HEK293 (cell line): ENCODE data around the gene CCDC117.

ENCODE experiments used
- AEBP2 ChIP-seq: fragments of 450-650 bp; formaldehyde crosslinking; IDR thresholded peaks from 2 replicates; pipeline ENCODE4 v1.5.1; 2016; ENCODE audit warnings: missing biosample characterization, missing genetic modification characterization, borderline replicate concordance
- ELK4 ChIP-seq: IDR thresholded peaks from 2 replicates; pipeline ENCODE4 v1.6.1; 2011; ENCODE audit warnings: mild to moderate bottlenecking, low read depth, low read length, borderline replicate concordance
- GLI2 ChIP-seq: fragments of 450-650 bp; formaldehyde crosslinking; IDR thresholded peaks from 2 replicates; pipeline ENCODE4; 2017; ENCODE audit warnings: missing biosample characterization, missing genetic modification characterization, low read depth, borderline replicate concordance
- HOXA7 ChIP-seq: sonication (generic); formaldehyde crosslinking; IDR thresholded peaks from 2 replicates; pipeline ENCODE4 v1.8.1; 2022; ENCODE audit warnings: missing genetic modification reagents, borderline replicate concordance
- KLF8 ChIP-seq: fragments of 450-650 bp; formaldehyde crosslinking; IDR thresholded peaks from 2 replicates; pipeline ENCODE4 v1.5.1; 2016; ENCODE audit warnings: missing biosample characterization, missing genetic modification characterization
- PBX3 ChIP-seq: sonication (generic); formaldehyde crosslinking; IDR thresholded peaks from 2 replicates; pipeline ENCODE4 v1.8.1; 2022; ENCODE audit warnings: mild to moderate bottlenecking, moderate library complexity, missing genetic modification reagents
- PRDM2 ChIP-seq: fragments of 450-650 bp; formaldehyde crosslinking; IDR thresholded peaks from 2 replicates; pipeline ENCODE4 v1.5.1; 2016; ENCODE audit warnings: missing biosample characterization, missing genetic modification characterization, borderline replicate concordance
- SP2 ChIP-seq: fragments of 450-650 bp; formaldehyde crosslinking; IDR thresholded peaks from 2 replicates; pipeline ENCODE4 v1.5.1; 2016; ENCODE audit warnings: missing biosample characterization, missing genetic modification characterization
- YY2 ChIP-seq: fragments of 450-650 bp; formaldehyde crosslinking; IDR thresholded peaks from 2 replicates; pipeline ENCODE4 v1.5.1; 2016; ENCODE audit warnings: missing biosample characterization, missing genetic modification characterization
- ZFHX2 ChIP-seq: fragments of 450-650 bp; formaldehyde crosslinking; conservative IDR thresholded peaks from 2 replicates; pipeline ENCODE4 v1.5.1; 2016; ENCODE audit warnings: missing biosample characterization, missing genetic modification characterization
- ZNF23 ChIP-seq: fragments of 450-650 bp; formaldehyde crosslinking; IDR thresholded peaks from 2 replicates; pipeline ENCODE4 v1.5.1; 2016; ENCODE audit warnings: missing biosample characterization, missing genetic modification characterization, borderline replicate concordance
- ZNF274 ChIP-seq, 2 experiments: fragments of 200-500 bp in 1 of 2; fragments of 450-650 bp in 1 of 2; sonication (Bioruptor generic) in 1 of 2; formaldehyde crosslinking in 1 of 2; IDR thresholded peaks; 2 replicates each; pipeline versions ENCODE4 v1.5.1 to v1.6.1; 2014 to 2016; ENCODE audit warnings: borderline replicate concordance in 1 of 2, inconsistent platforms in 1 of 2, low read length in 1 of 2, missing biosample characterization in 1 of 2, missing genetic modification characterization in 1 of 2
- ZNF398 ChIP-seq: fragments of 450-650 bp; formaldehyde crosslinking; IDR thresholded peaks from 2 replicates; pipeline ENCODE4 v1.5.1; 2017; ENCODE audit warnings: missing biosample characterization, missing genetic modification characterization
- ZNF423 ChIP-seq: fragments of 450-650 bp; formaldehyde crosslinking; IDR thresholded peaks from 2 replicates; pipeline ENCODE4 v1.5.1; 2016; ENCODE audit warnings: missing biosample characterization, missing genetic modification characterization
- ZNF449 ChIP-seq: fragments of 450-650 bp; formaldehyde crosslinking; IDR thresholded peaks from 2 replicates; pipeline ENCODE4 v1.5.1; 2017; ENCODE audit warnings: missing biosample characterization, mild to moderate bottlenecking, missing genetic modification characterization, moderate library complexity
- ZNF510 ChIP-seq: fragments of 450-650 bp; formaldehyde crosslinking; IDR thresholded peaks from 2 replicates; pipeline ENCODE4 v1.5.1; 2018; ENCODE audit warnings: mild to moderate bottlenecking, missing genetic modification characterization, missing biosample characterization; ENCODE audit not compliant: insufficient replicate concordance
- ZNF560 ChIP-seq: fragments of 450-650 bp; formaldehyde crosslinking; IDR thresholded peaks from 2 replicates; pipeline ENCODE4 v1.5.1; 2017; ENCODE audit warnings: missing biosample characterization, missing genetic modification characterization, borderline replicate concordance
- ZNF571 ChIP-seq: fragments of 450-650 bp; formaldehyde crosslinking; IDR thresholded peaks from 2 replicates; pipeline ENCODE4 v1.5.0; 2017; ENCODE audit warnings: missing biosample characterization, missing genetic modification characterization
- ZNF596 ChIP-seq: fragments of 450-650 bp; IDR thresholded peaks from 2 replicates; pipeline ENCODE4 v1.5.0; 2018; ENCODE audit warnings: missing biosample characterization, mild to moderate bottlenecking, missing genetic modification characterization, moderate library complexity
- ZNF664 ChIP-seq: fragments of 450-650 bp; formaldehyde crosslinking; IDR thresholded peaks from 2 replicates; pipeline ENCODE4 v1.5.1; 2016; ENCODE audit warnings: missing biosample characterization, missing genetic modification characterization
- ZNF707 ChIP-seq: fragments of 450-650 bp; formaldehyde crosslinking; IDR thresholded peaks from 2 replicates; pipeline ENCODE4 v1.5.1; 2016; ENCODE audit warnings: missing biosample characterization, missing genetic modification characterization
- ZNF785 ChIP-seq: fragments of 450-650 bp; formaldehyde crosslinking; IDR thresholded peaks from 2 replicates; pipeline ENCODE4 v1.5.1; 2016; ENCODE audit warnings: missing biosample characterization, missing genetic modification characterization
- TF ChIP-seq, protein P1 (sequence below): fragments of 450-650 bp; IDR thresholded peaks from 2 replicates; pipeline ENCODE4 v1.5.1; 2018; ENCODE audit warnings: missing biosample characterization, mild to moderate bottlenecking, missing genetic modification characterization

The CCDC117 gene

DNA sequence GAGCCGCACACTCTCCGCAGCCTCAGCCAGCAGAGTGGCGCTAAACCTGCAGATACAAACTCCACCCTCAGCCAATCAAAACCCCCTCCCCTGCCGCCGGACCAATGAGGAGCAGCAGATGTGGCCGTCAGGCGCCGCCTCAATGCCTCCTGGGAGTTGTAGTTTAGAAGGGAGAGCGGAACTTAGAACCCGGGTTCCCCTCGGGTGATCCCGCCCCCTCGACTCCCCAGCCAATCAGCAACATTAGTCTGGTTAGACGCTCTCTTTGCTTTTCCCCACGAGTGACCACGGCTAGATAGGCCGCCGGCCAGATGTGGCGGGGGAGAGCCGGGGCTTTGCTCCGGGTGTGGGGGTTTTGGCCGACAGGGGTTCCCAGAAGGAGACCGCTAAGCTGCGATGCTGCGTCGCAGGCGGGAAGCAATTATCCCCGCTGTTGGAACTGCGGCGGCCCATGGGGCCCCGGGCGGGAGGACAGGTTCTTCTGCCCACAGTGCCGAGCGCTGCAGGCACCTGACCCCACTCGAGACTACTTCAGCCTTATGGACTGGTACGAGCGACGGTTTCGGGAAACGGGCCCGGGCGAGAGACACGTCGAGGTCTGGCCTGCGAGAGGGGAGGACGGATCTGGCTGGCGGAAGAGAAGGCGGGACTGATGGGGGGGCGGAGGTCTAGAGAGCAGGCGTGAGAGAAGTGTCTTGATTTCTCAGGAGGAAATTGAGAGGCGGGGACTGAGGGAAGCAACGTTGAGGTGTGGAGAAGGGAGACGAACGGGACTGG is 30.5 kb upstream of the CCDC117 start, which contains the start of the genes CHEK2 and HSCB (continued):
- no peak for TF ChIP-seq ELK4
- no peak for TF ChIP-seq YY2
- TF ChIP-seq ZNF398 (tag by site-specific recombination), result peak; percentile 83
- TF ChIP-seq ZNF785 (tag by site-specific recombination), result peak; percentile 65; the same call in 1 of the 2 replicates
- TF ChIP-seq SP2 (tag by site-specific recombination), result peak; percentile 93
- 0 out of 2 replicates have a peak, but pooled peaks have one; percentile 15 for TF ChIP-seq ZNF596 (tag by site-specific recombination)
- TF ChIP-seq ZNF274 (IDR thresholded peaks at IDR 0.05; ENCODE audit: low read length), result no peak
- TF ChIP-seq ZNF274 (tag by site-specific recombination; IDR thresholded peaks at IDR 0.05; ENCODE audit: borderline replicate concordance), result no peak
- no peak for TF ChIP-seq ZNF560 (tag by site-specific recombination)
- TF ChIP-seq ZNF423 (tag by site-specific recombination), result no peak
- no peak for TF ChIP-seq ZNF449 (tag by site-specific recombination)
- TF ChIP-seq ZNF571 (tag by site-specific recombination), result no peak
- no peak for TF ChIP-seq ZNF664 (tag by site-specific recombination)
- no peak for TF ChIP-seq PBX3
- TF ChIP-seq GLI2 (tag by site-specific recombination), result no peak
- no peak for TF ChIP-seq ZNF23 (tag by site-specific recombination)
- no peak for TF ChIP-seq AEBP2 (tag by site-specific recombination)
- no peak for TF ChIP-seq ZNF707 (tag by site-specific recombination)
- no peak for TF ChIP-seq HOXA7 (CRISPR knock-in tag)
- no peak for TF ChIP-seq ZNF510 (tag by site-specific recombination)
- TF ChIP-seq PRDM2 (tag by site-specific recombination), result no peak
- peak; percentile 65 for TF ChIP-seq ZFHX2 (tag by site-specific recombination)
- TF ChIP-seq, protein P1, sequence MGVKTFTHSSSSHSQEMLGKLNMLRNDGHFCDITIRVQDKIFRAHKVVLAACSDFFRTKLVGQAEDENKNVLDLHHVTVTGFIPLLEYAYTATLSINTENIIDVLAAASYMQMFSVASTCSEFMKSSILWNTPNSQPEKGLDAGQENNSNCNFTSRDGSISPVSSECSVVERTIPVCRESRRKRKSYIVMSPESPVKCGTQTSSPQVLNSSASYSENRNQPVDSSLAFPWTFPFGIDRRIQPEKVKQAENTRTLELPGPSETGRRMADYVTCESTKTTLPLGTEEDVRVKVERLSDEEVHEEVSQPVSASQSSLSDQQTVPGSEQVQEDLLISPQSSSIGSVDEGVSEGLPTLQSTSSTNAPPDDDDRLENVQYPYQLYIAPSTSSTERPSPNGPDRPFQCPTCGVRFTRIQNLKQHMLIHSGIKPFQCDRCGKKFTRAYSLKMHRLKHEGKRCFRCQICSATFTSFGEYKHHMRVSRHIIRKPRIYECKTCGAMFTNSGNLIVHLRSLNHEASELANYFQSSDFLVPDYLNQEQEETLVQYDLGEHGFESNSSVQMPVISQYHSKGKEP, result no peak
- peak; percentile 36; the same call in 1 of the 2 replicates for TF ChIP-seq KLF8 (tag by site-specific recombination)
